GM12801 (cell line): ENCODE results near the gene B3GAT3.

Source experiments
- CTCF ChIP-seq: IDR thresholded peaks from one replicate; pipeline ENCODE4 v1.5.1; 2011; ENCODE audit warnings: control low read depth; ENCODE audit not compliant: insufficient read length; ENCODE audit errors: extremely low read depth

B3GAT3 gene

DNA sequence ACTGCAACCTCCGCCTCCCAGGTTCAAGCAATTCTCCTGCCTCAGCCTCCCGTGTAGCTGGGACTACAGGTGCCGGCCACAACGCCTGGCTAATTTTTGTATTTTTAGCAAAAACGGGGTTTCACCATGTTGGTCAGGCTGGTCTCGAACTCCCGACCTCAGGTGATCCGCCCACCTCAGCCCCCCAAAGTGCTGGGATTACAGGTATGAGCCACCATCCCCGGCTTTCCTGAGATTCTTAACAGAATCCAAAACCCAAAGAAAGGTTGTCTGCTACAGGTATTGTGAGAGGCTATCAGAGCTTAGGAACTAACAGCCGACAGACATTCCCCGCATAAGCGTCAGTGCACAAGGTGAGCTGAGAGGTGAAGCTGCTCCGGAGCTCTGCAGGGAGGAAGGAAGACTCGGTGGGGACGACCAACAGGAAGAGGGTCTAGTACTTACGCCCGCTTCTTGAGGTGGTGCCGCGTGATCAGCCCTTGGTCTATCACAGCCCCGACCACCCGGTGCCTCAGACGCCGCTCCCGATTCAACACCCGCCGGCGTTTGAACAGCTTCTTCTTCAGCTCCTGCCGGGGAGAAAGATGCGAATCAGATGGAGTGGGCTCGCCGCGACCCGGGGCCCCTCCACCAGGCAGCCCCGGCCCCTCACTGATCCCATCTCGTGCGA, 42.8 kb upstream of the B3GAT3 start:
- no peak for TF ChIP-seq CTCF

GRCh38 chr11:62656796-62657429, 35.1 kb upstream of the B3GAT3 start:
- TF ChIP-seq CTCF = no peak

DNA sequence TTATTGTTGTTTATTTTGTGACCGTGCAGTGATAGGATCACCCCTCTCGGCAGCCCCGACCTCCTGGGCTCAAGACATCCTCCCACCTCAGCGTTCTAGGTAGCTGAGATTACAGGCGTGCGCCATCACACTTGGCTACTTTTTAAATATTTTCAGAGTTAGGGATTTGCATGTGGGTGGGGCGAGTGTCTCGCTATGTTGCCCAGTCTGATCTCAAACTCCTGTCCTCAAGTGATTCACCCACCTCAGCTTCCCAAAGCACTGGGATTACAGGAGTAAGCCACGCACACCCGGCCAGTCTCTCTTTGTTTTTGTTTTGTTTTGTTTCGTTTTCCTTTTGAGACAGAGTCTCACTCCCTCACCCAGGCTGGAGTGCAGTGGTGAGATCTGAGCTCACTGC, 32.5 kb upstream of the B3GAT3 start:
- TF ChIP-seq CTCF = no peak

- no peak for TF ChIP-seq CTCF
Measured at GRCh38 chr11:62652161-62653006, 30.6 kb upstream of the B3GAT3 start.

DNA sequence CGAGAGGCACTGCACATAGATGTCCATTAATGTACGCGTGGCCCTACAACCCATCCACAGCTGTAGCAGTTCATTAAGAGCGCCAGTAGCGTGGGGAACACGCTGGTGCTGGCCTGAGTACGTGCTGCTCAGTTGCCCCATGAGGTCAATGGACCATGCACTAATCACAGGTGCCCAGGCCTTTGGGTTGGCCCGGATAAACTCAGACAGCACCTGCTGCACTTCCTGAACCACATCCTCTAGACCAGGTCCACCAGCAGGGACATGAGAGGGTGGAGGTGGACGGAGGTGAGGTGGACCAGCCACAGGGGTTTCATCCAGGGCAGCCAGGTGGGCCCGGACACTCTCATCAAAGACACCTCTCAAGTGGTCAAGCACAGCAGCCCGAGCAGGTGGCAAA, 27.7 kb upstream of the B3GAT3 start:
- TF ChIP-seq CTCF = no peak

DNA sequence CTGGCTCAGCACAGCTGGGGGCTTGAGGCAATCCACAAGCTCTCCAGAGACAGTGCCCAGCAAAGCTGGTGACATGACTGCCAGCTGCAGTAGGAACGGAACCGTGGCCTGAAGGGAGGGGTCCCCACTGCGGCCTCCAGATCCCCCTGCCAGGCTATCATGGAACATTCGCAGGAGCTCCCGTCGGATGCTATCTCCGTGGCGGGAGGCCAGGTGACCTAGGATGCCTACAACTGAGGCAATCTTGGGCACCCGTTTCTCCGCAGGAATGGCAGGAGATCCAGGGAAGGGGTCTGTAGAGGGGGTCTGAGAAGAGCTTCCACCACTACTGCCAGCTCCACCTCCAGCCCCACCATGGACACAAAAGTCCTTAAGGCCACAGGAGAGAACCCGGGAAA, 27.2 kb upstream of the B3GAT3 start:
- no peak for TF ChIP-seq CTCF

GRCh38 chr11:62648185-62648966, 26.6 kb upstream of the B3GAT3 start:
- no peak for TF ChIP-seq CTCF
